ENCODE data around the gene IGFL4. TPM values are rescaled to one million over a fixed set of nuclear protein-coding genes. Genes with fewer than 3 reads are reported as not detected.

The IGFL4 gene
- total and polyA plus RNA-seq, 2 of the 13 experiments (the other 11 are each of a cell fraction or from before 2014, with no cell fraction given) = 1.2 to 1.4 TPM

DNA sequence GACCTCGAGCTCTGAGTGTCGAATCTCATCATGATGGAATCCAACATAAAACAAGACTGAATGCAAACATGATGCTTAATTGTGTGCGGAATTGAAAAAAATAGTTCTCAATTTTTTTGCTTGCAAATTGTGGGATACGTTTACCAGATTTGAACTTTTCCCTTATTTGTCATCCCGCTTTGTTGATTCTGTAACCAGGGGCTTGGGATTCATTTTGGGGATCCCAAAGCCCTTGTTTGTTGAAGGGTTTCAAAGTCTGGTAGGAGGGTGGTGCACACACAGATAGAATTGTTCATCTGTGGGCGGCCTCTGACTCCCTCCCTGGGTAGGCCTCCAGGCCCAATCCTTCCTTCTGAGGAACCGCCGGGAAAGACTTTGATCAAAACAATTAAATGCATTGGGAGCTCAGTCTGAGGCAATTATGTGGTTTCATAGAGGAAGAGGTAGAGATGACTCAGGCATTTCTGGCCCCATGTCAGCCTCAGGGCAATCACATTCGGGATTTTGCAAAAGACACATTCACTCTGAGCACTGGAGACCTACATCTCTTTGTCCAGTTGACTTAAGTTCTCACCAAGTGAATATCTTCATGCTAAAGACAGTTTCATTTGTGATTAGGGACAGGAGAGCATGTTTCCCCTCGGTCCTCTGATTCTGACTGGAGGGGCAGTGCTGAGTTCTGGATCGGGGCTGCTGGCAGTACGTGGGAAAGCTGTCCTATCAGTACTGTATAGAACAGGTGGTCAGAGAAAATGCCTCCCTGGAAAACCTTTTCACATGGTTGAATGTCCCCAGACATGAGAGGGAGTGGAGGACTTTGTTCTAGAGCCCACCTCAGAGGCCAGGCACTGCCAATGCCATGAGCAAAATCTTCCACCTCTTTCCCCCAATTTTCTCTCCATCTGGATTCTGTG is 27.8 kb upstream of the IGFL4 start (continued):
- TF ChIP-seq TBX2 (CRISPR knock-in tag; IDR thresholded peaks at IDR 0.05; ENCODE audit: borderline replicate concordance) = no peak
- no peak for TF ChIP-seq ZBTB25 (CRISPR knock-in tag; IDR thresholded peaks at IDR 0.05)
- no peak for TF ChIP-seq MED1 (CRISPR knock-in tag; IDR thresholded peaks at IDR 0.05)
- TF ChIP-seq ZNF333 (CRISPR knock-in tag; IDR thresholded peaks at IDR 0.05; ENCODE audit: borderline replicate concordance) = no peak
- no peak for TF ChIP-seq MTA1 (CRISPR knock-in tag; IDR thresholded peaks at IDR 0.05; ENCODE audit: borderline replicate concordance)
- no peak for TF ChIP-seq U2AF2 (IDR thresholded peaks at IDR 0.05; ENCODE audit: low read depth, low read length)
- TF ChIP-seq, protein P1, sequence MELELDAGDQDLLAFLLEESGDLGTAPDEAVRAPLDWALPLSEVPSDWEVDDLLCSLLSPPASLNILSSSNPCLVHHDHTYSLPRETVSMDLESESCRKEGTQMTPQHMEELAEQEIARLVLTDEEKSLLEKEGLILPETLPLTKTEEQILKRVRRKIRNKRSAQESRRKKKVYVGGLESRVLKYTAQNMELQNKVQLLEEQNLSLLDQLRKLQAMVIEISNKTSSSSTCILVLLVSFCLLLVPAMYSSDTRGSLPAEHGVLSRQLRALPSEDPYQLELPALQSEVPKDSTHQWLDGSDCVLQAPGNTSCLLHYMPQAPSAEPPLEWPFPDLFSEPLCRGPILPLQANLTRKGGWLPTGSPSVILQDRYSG (CRISPR knock-in tag; IDR thresholded peaks at IDR 0.05) = no peak
- TF ChIP-seq ZSCAN5A (CRISPR knock-in tag; IDR thresholded peaks at IDR 0.05; ENCODE audit: borderline replicate concordance) = no peak
- peak; percentile 73 for TF ChIP-seq POLR2G (IDR thresholded peaks at IDR 0.05; ENCODE audit: low read depth, low read length)
- TF ChIP-seq ZNF17 (CRISPR knock-in tag; IDR thresholded peaks at IDR 0.05) = no peak
- TF ChIP-seq NFE2 (CRISPR knock-in tag; IDR thresholded peaks at IDR 0.05) = peak; percentile 75
- TF ChIP-seq JUNB (CRISPR knock-in tag; IDR thresholded peaks at IDR 0.05; ENCODE audit: borderline replicate concordance) = peak; percentile 25; the same call in 1 of the 2 replicates
- TF ChIP-seq FOSL1 (CRISPR knock-in tag; IDR thresholded peaks at IDR 0.05; ENCODE audit: borderline replicate concordance) = peak; percentile 31; the same call in 1 of the 2 replicates
- TF ChIP-seq SIX4 (CRISPR knock-in tag; IDR thresholded peaks at IDR 0.05) = no peak
- TF ChIP-seq ZNF577 (CRISPR knock-in tag; IDR thresholded peaks at IDR 0.05; ENCODE audit: borderline replicate concordance, low read depth) = no peak
- TF ChIP-seq RFX1 (IDR thresholded peaks at IDR 0.05) = no peak
- TF ChIP-seq SYNCRIP (IDR thresholded peaks at IDR 0.05; ENCODE audit: insufficient read depth, low read depth, low read length) = no peak
- TF ChIP-seq, protein P2, sequence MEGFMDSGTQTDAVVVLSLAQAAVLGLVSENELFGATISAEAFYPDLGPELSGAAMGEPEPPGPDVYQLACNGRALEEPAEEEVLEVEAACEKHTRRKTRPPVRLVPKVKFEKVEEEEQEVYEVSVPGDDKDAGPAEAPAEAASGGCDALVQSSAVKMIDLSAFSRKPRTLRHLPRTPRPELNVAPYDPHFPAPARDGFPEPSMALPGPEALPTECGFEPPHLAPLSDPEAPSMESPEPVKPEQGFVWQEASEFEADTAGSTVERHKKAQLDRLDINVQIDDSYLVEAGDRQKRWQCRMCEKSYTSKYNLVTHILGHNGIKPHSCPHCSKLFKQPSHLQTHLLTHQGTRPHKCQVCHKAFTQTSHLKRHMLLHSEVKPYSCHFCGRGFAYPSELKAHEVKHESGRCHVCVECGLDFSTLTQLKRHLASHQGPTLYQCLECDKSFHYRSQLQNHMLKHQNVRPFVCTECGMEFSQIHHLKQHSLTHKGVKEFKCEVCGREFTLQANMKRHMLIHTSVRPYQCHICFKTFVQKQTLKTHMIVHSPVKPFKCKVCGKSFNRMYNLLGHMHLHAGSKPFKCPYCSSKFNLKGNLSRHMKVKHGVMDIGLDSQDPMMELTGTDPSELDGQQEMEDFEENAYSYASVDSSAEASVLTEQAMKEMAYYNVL (CRISPR knock-in tag; IDR thresholded peaks at IDR 0.05; ENCODE audit: borderline replicate concordance) = no peak
- no peak for TF ChIP-seq ZNF83 (CRISPR knock-in tag; IDR thresholded peaks at IDR 0.05; ENCODE audit: borderline replicate concordance)
- no peak for TF ChIP-seq ZNF720 (CRISPR knock-in tag; IDR thresholded peaks at IDR 0.05)
- TF ChIP-seq ZNF670 (CRISPR knock-in tag; IDR thresholded peaks at IDR 0.05; ENCODE audit: borderline replicate concordance) = no peak
- TF ChIP-seq ZNF530 (CRISPR knock-in tag; IDR thresholded peaks at IDR 0.05; ENCODE audit: low read depth) = no peak
